Spleen (tissue), 7 donors: ENCODE measurements around the gene SPTSSA.

Experiments
- CTCF ChIP-seq, 11 experiments: fragments of 200-600 bp in 7 of 11; fragments of 450-650 bp in 4 of 11; sonication (generic) in 4 of 11; IDR thresholded peaks in 8 of 11; conservative IDR thresholded peaks in 3 of 11; 1 replicate in 7 of 11; 2 replicates in 4 of 11; pipeline versions ENCODE4 v1.4.0 to v1.8.0; 2016 to 2021; ENCODE audit warnings: antibody characterized with exemption in 11 of 11, inconsistent platforms in 4 of 11, mild to moderate bottlenecking in 1 of 11
- POLR2A ChIP-seq, 3 donors: fragments of 450-650 bp; IDR thresholded peaks; one replicate each; pipeline ENCODE4 v1.5.1; 2017; ENCODE audit warnings: antibody characterized with exemption in 3 of 3, mild to moderate bottlenecking in 1 of 3
- POLR2AphosphoS5 ChIP-seq, 3 donors: sonication (generic); formaldehyde crosslinking; IDR thresholded peaks; one replicate each; pipeline ENCODE4 v1.5.1; 2017; ENCODE audit warnings: antibody characterized with exemption in 3 of 3
- donor health status: DM: no; HTN: no; CAD: no; lungs with moderate emphysema.
- donor health status: DM: no; HTN: no; CAD: no.
- donor health status: DM: no; HTN: no; CAD: no.

- TF ChIP-seq CTCF (IDR thresholded peaks at IDR 0.05 in 8 of 11, conservative IDR thresholded peaks at IDR 0.05 in 3 of 11): no peak
- no peak for TF ChIP-seq POLR2AphosphoS5 (IDR thresholded peaks at IDR 0.05)
- no peak for TF ChIP-seq POLR2A (IDR thresholded peaks at IDR 0.05)
Measured at GRCh38 chr14:34470319-34470718, 8.3 kb upstream of the SPTSSA start.
